K562 (cell line): Measurements from ENCODE around the gene C16orf86. TPM values are rescaled to one million over a fixed set of nuclear protein-coding genes. Genes with fewer than 3 reads are reported as not detected.

Source experiments
- ATF7 ChIP-seq: fragments of 450-650 bp; IDR thresholded peaks from 2 replicates; pipeline ENCODE4 v1.7.1; 2014; ENCODE audit warnings: mild to moderate bottlenecking, moderate library complexity
- CHD1 ChIP-seq: fragments of 200-600 bp; sonication (generic); IDR thresholded peaks from one replicate; pipeline ENCODE4 v1.6.1; 2012; ENCODE audit warnings: mild to moderate bottlenecking, moderate library complexity, low read length, inconsistent platforms
- ETV6 ChIP-seq, 3 experiments: fragments of 150-350 bp in 1 of 3; sonication (generic) in 1 of 3; formaldehyde crosslinking in 1 of 3; IDR thresholded peaks; 2 replicates each; pipeline versions ENCODE4 v1.6.1 to v1.8.0; 2014 to 2022; ENCODE audit warnings: borderline replicate concordance in 2 of 3, low read depth in 2 of 3, antibody characterized with exemption in 1 of 3, low read length in 1 of 3, mild to moderate bottlenecking in 1 of 3, missing genetic modification reagents in 1 of 3
- EZH2 ChIP-seq: IDR thresholded peaks from 2 replicates; pipeline ENCODE4 v1.6.1; 2012; ENCODE audit warnings: low read depth, mild to moderate bottlenecking, inconsistent platforms, low read length, borderline replicate concordance
- GTF2E2 ChIP-seq: fragments of 200-800 bp; sonication (Bioruptor generic); IDR thresholded peaks from 2 replicates; pipeline ENCODE4 v1.6.1; 2016; ENCODE audit warnings: missing genetic modification characterization, missing compliant biosample characterization
- HES1 ChIP-seq: fragments of 450-650 bp; IDR thresholded peaks from 2 replicates; pipeline ENCODE4 v1.6.1; 2016; ENCODE audit warnings: low read depth, mild to moderate bottlenecking, moderate library complexity
- IFI16 ChIP-seq: fragments of 250-450 bp; sonication (Bioruptor Pico); IDR thresholded peaks from 2 replicates; pipeline ENCODE4 v2.1.2; 2022; ENCODE audit warnings: mild to moderate bottlenecking, inconsistent platforms
- LARP7 ChIP-seq: fragments of 450-650 bp; IDR thresholded peaks from 2 replicates; pipeline ENCODE4 v1.6.1; 2016
- MEF2D ChIP-seq: conservative IDR thresholded peaks from 2 replicates; pipeline ENCODE4 v1.6.1; 2016; ENCODE audit warnings: low read depth, missing genetic modification characterization, missing compliant biosample characterization
- NCOA1 ChIP-seq: fragments of 450-650 bp; IDR thresholded peaks from 2 replicates; pipeline ENCODE4 v1.6.1; 2016; ENCODE audit warnings: low read depth
- PBX2 ChIP-seq, 2 experiments: IDR thresholded peaks in 1 of 2; conservative IDR thresholded peaks in 1 of 2; 2 replicates each; pipeline ENCODE4 v1.6.1; 2016; ENCODE audit warnings: low read depth in 2 of 2, mild to moderate bottlenecking in 1 of 2, missing compliant biosample characterization in 1 of 2, missing genetic modification characterization in 1 of 2, moderate library complexity in 1 of 2
- PRMT5 ChIP-seq: sonication (generic); formaldehyde crosslinking; IDR thresholded peaks from 2 replicates; pipeline ENCODE4 v1.5.0; 2020; ENCODE audit warnings: missing genetic modification reagents
- RBM15 ChIP-seq: fragments of 200-400 bp; formaldehyde crosslinking; IDR thresholded peaks from 2 replicates; pipeline ENCODE4 v1.6.1; 2018; ENCODE audit warnings: mild to moderate bottlenecking, low read length, moderate library complexity; ENCODE audit not compliant: insufficient read depth
- SAP30 ChIP-seq: fragments of 200-600 bp; sonication (generic); IDR thresholded peaks from 2 replicates; pipeline ENCODE4 v1.6.1; 2012; ENCODE audit warnings: borderline replicate concordance, low read depth, mild to moderate bottlenecking, moderate library complexity, low read length, control low read depth, inconsistent platforms; ENCODE audit not compliant: insufficient read depth, poor library complexity, severe bottlenecking
- TEAD1 ChIP-seq, 2 experiments: fragments of 450-650 bp in 1 of 2; sonication (generic) in 1 of 2; formaldehyde crosslinking; IDR thresholded peaks; 2 replicates each; pipeline versions ENCODE4 v1.4.0 to v1.8.0; 2020 to 2022; ENCODE audit warnings: mild to moderate bottlenecking in 2 of 2, missing genetic modification reagents in 1 of 2
- ZMIZ1 ChIP-seq, 2 experiments: fragments of 150-350 bp in 1 of 2; IDR thresholded peaks; 2 replicates each; pipeline ENCODE4 v1.6.1; 2012 to 2016; ENCODE audit warnings: low read depth in 2 of 2, low read length in 2 of 2, mild to moderate bottlenecking in 1 of 2, moderate library complexity in 1 of 2
- ZNF23 ChIP-seq: fragments of 250-450 bp; sonication (Bioruptor Pico); IDR thresholded peaks from 2 replicates; pipeline ENCODE4 v1.4.0; 2020; ENCODE audit warnings: mild to moderate bottlenecking
- ZNF24 ChIP-seq: fragments of 450-650 bp; IDR thresholded peaks from 2 replicates; pipeline ENCODE4 v1.6.1; 2016
- ZNF274 ChIP-seq: IDR thresholded peaks from 2 replicates; pipeline ENCODE4 v1.6.1; 2011; ENCODE audit warnings: low read depth, mild to moderate bottlenecking, low read length, moderate library complexity, borderline replicate concordance
- ZNF395 ChIP-seq: fragments of 200-800 bp; sonication (Bioruptor generic); IDR thresholded peaks from 2 replicates; pipeline ENCODE4 v1.6.1; 2017; ENCODE audit warnings: missing genetic modification characterization, missing compliant biosample characterization
- polyA plus RNA-seq, 8 experiments: library from polyadenylated mRNA; depleted of rRNA in 4 of 8; stranded (reverse) in 5 of 8; unstranded in 3 of 8; fragments of >200 nt; fragmentation: Nextera tagmentation in 2 of 8; fragmentation: Illumina TruSeq in 1 of 8; extraction: Ambion mirVana in 2 of 8; extraction: Trizol in 1 of 8; gene quantifications; 2 replicates each; pipeline versions ENCODE4 v1.2.1 to v1.2.3, GENCODE V29; 2011 to 2014; ENCODE audit warnings: inconsistent platforms in 1 of 8, missing spikeins in 1 of 8
- total RNA-seq, 7 experiments: library from RNA; depleted of rRNA in 6 of 7; stranded (reverse); fragments of >200 nt in 6 of 7; fragmentation: Illumina TruSeq in 2 of 7; extraction: Trizol in 2 of 7; gene quantifications; 2 replicates each; pipeline versions ENCODE4 v1.2.1 to v1.2.3, GENCODE V29; 2011 to 2021; ENCODE audit warnings: low replicate concordance in 1 of 7

C16orf86 gene
- total and polyA plus RNA-seq, 9 of the 15 experiments (the other 6 are each of a cell fraction or from before 2014, with no cell fraction given): 0.13 to 1.2 (median 0.27) TPM; not detected in 3

- no peak for TF ChIP-seq ZMIZ1 (IDR thresholded peaks at IDR 0.05; ENCODE audit: low read depth in 2 of 2, low read length in 2 of 2)
- TF ChIP-seq NCOA1: no peak
- no peak for TF ChIP-seq RBM15
- TF ChIP-seq ZNF395 (CRISPR knock-in tag): no peak
- no peak for TF ChIP-seq ATF7
- no peak for TF ChIP-seq LARP7
- no peak for TF ChIP-seq ZNF24
- no peak for TF ChIP-seq MEF2D (tag)
- no peak for TF ChIP-seq PBX2 (CRISPR knock-in tag; IDR thresholded peaks at IDR 0.05; ENCODE audit: low read depth)
- no peak for TF ChIP-seq PBX2 (tag; conservative IDR thresholded peaks at IDR 0.05; ENCODE audit: low read depth)
- TF ChIP-seq EZH2: no peak
- TF ChIP-seq ZNF274: no peak
- no peak for TF ChIP-seq ZNF23 (CRISPR knock-in tag)
- TF ChIP-seq CHD1: peak; percentile 22
- TF ChIP-seq ETV6 (IDR thresholded peaks at IDR 0.05; ENCODE audit: borderline replicate concordance in 1 of 2, low read depth in 2 of 2, low read length in 1 of 2): no peak
- TF ChIP-seq ETV6 (CRISPR knock-in tag; IDR thresholded peaks at IDR 0.05; ENCODE audit: borderline replicate concordance): no peak
- no peak for TF ChIP-seq IFI16
- no peak for TF ChIP-seq GTF2E2 (tag)
- TF ChIP-seq PRMT5 (CRISPR knock-in tag): no peak
- no peak for TF ChIP-seq HES1
- no peak for TF ChIP-seq TEAD1 (CRISPR knock-in tag; IDR thresholded peaks at IDR 0.05)
- TF ChIP-seq SAP30: no peak
These were observed 522 bp upstream of the C16orf86 start (continued) for GRCh38 chr16:67666032-67666551.
